OCI-LY7 (cell line): ENCODE data around the gene UROS. TPM values are rescaled to one million over a fixed set of nuclear protein-coding genes. Genes with fewer than 3 reads are reported as not detected.

Source experiments
- BruUV-seq: library from RNA; stranded (reverse); fragments of 400-500 nt; replicated peaks from 2 replicates; lab custom pipeline; 2021; lab: Mats Ljungman, UMichigan
- CTCF ChIA-PET: fragments of 300-600 bp; sonication (Branson Sonifier 250); formaldehyde crosslinking; loops from one replicate; lab custom pipeline; 2022; ENCODE audit warnings: antibody characterized with exemption; ENCODE audit not compliant: unreplicated experiment; lab: Charles Lee
- POLR2A ChIA-PET: fragments of 300-600 bp; sonication (Branson Sonifier 250); formaldehyde crosslinking; loops from one replicate; lab custom pipeline; 2022; ENCODE audit warnings: antibody characterized with exemption; lab: Charles Lee
- DNase-seq: peaks from one replicate; pipeline ENCODE4 v3.0.0-alpha.2; 2015; ENCODE audit warnings: low spot score
- H2AFZ ChIP-seq: fragments of 200-600 bp; sonication (generic), shearing (Covaris generic); 2 replicates; pipeline ENCODE4 v1.6.1; 2014; ENCODE audit warnings: mild to moderate bottlenecking, antibody characterized with exemption, low read length, moderate library complexity
- H3K27ac ChIP-seq: fragments of 200-600 bp; sonication (generic); 2 replicates; pipeline ENCODE4 v1.5.1; 2014; ENCODE audit warnings: mixed run types, low read depth, mild to moderate bottlenecking, moderate library complexity, low read length, inconsistent platforms; ENCODE audit not compliant: poor library complexity, severe bottlenecking
- H3K36me3 ChIP-seq: fragments of 200-600 bp; sonication (generic); 2 replicates; pipeline ENCODE4 v1.6.1; 2014; ENCODE audit warnings: mild to moderate bottlenecking, antibody characterized with exemption, low read length, moderate library complexity, mixed read lengths; ENCODE audit not compliant: insufficient read depth
- H3K4me1 ChIP-seq: fragments of 200-600 bp; sonication (generic); 2 replicates; pipeline ENCODE4 v1.5.1; 2014; ENCODE audit warnings: mild to moderate bottlenecking, low read length; ENCODE audit not compliant: insufficient read depth, poor library complexity, severe bottlenecking
- H3K4me2 ChIP-seq: fragments of 200-600 bp; sonication (generic); 2 replicates; pipeline ENCODE4 v1.6.1; 2014; ENCODE audit warnings: mild to moderate bottlenecking, low read length
- H3K4me3 ChIP-seq: fragments of 200-600 bp; sonication (generic); 2 replicates; pipeline ENCODE4 v1.5.1; 2014; ENCODE audit warnings: mild to moderate bottlenecking, low read depth, low read length; ENCODE audit not compliant: poor library complexity, severe bottlenecking
- H3K79me2 ChIP-seq: fragments of 200-600 bp; sonication (generic); 2 replicates; pipeline ENCODE4 v1.6.1; 2016; ENCODE audit warnings: low read depth, mild to moderate bottlenecking, low read length, moderate library complexity, mixed read lengths; ENCODE audit not compliant: insufficient read depth
- H3K9me2 ChIP-seq: fragments of 200-600 bp; sonication (generic); 2 replicates; pipeline ENCODE4 v1.6.1; 2016; ENCODE audit warnings: mild to moderate bottlenecking, low read length, mixed read lengths; ENCODE audit not compliant: insufficient read depth
- H3K9me3 ChIP-seq: fragments of 200-600 bp; sonication (generic); 2 replicates; pipeline ENCODE4 v1.6.1; 2014; ENCODE audit warnings: mild to moderate bottlenecking, mixed run types, low read length, mixed read lengths
- H4K20me1 ChIP-seq: fragments of 200-600 bp; sonication (generic); 2 replicates; pipeline ENCODE4 v1.6.1; 2014; ENCODE audit warnings: mild to moderate bottlenecking, antibody characterized with exemption, low read length, moderate library complexity, mixed read lengths; ENCODE audit not compliant: insufficient read depth
- EZH2phosphoT487 ChIP-seq: fragments of 200-600 bp; sonication (generic); IDR thresholded peaks from 2 replicates; pipeline ENCODE4 v1.6.1; 2018; ENCODE audit warnings: low read depth, borderline replicate concordance, mild to moderate bottlenecking, mixed run types, antibody characterized with exemption, low read length, moderate library complexity, mixed read lengths
- intact Hi-C: fragments of 100-400 bp; cut with micrococcal nuclease; formaldehyde crosslinking; loops from one replicate; pipeline ENCODE4 v1.10.0; 2022; ENCODE audit not compliant: unreplicated experiment
- total RNA-seq, 2 experiments: library from RNA; depleted of rRNA in 1 of 2; stranded (reverse); fragments of >200 nt in 1 of 2; shearing (Covaris generic) in 1 of 2; gene quantifications; 2 replicates each; pipeline ENCODE4 v1.2.3, GENCODE V29; 2014 to 2022
- TF ChIP-seq, protein P1 (sequence below): fragments of 200-600 bp; sonication (generic); conservative IDR thresholded peaks from 2 replicates; pipeline ENCODE4 v1.5.1; 2014; ENCODE audit warnings: mild to moderate bottlenecking, antibody characterized with exemption, low read length, moderate library complexity, mixed read lengths

UROS gene
- total RNA-seq, 2 experiments from 2014 or later, result 37.3 to 44.5 TPM

DNA sequence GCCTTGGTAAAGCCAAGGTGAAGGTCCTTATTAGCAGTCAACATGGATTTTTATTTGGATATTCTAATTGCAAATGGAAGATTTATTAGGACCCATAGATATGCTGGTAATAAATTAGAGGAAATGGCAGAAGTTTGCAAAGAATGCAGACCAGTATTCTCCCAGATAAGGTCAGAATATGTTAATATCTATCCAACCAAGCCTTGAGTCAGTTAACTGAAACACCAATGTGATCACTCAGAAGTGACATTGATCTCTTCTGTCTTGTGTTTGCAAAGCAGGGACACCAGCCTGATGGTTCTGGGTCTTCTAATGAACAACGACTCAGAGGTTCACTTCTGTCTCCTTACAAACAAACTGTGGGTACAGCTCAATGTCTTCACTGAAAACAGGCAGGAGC lies 21.5 kb downstream of the UROS start:
- no peaks in the 10 kb centered on the region for H3K79me2 ChIP-seq
- no peak overlapping the region for H3K4me2 ChIP-seq
- TF ChIP-seq, protein P1, sequence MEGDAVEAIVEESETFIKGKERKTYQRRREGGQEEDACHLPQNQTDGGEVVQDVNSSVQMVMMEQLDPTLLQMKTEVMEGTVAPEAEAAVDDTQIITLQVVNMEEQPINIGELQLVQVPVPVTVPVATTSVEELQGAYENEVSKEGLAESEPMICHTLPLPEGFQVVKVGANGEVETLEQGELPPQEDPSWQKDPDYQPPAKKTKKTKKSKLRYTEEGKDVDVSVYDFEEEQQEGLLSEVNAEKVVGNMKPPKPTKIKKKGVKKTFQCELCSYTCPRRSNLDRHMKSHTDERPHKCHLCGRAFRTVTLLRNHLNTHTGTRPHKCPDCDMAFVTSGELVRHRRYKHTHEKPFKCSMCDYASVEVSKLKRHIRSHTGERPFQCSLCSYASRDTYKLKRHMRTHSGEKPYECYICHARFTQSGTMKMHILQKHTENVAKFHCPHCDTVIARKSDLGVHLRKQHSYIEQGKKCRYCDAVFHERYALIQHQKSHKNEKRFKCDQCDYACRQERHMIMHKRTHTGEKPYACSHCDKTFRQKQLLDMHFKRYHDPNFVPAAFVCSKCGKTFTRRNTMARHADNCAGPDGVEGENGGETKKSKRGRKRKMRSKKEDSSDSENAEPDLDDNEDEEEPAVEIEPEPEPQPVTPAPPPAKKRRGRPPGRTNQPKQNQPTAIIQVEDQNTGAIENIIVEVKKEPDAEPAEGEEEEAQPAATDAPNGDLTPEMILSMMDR, result no peak
- no peak for TF ChIP-seq EZH2phosphoT487
- ChIA-PET POLR2A (no interaction called here), CTCF (no interaction called here)
- H3K4me1 ChIP-seq, result peaks cover 22% of the 10 kb centered on the region
- no peak overlapping the region for H3K27ac ChIP-seq
- H2AFZ ChIP-seq, result no peak overlapping the region
- no TSS peak for BruUV-seq
- peaks cover 46% of the 10 kb centered on the region for H3K36me3 ChIP-seq
- no peaks in the 10 kb centered on the region for H4K20me1 ChIP-seq
- no peak for DNase-seq
- H3K9me3 ChIP-seq, result no peaks in the 10 kb centered on the region
- intact Hi-C loops, result no loop called here
- no peaks in the 10 kb centered on the region for H3K9me2 ChIP-seq
- H3K4me3 ChIP-seq, result no peak overlapping the region

DNA sequence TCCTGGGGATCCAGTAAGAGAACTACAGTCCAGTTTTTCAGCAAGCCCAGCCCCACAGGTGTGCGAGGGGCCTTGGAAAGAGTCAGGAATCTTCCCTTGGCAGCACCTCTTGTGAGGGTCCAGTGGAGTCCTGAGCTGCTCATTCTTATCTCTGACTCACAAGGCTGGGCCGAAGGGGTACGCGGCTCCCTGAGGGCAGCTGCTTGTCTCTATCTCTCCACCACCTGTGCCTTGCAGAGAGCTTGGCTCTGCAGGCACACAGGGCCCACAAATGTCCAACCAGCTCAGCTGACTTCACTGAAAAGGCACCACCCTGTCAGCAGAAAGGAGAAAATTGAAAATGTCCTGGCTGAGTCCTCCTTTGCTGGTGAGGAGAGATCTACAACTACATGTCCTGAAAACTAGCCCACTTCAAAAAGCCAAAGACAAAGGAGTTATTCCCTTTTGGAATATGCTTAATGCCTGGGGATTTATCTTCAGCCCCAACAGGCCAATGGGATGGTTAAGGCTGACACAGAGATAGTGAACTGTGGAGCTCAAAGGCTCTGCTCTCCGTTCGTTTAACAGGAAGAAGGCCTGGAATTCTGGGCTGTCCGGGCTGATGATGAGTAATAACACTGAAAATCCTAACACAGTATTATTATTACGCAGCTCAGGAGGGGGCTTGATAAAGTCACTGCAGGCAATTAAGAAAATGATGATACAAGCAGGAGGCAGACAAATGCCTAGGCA lies 23.4 kb downstream of the UROS start:
- no peak for TF ChIP-seq EZH2phosphoT487
- TF ChIP-seq, protein P1, result no peak
- H3K9me3 ChIP-seq, result no peaks in the 10 kb centered on the region
- no peak overlapping the region for H3K4me3 ChIP-seq
- BruUV-seq, result no TSS peak
- H3K79me2 ChIP-seq, result no peaks in the 10 kb centered on the region
- no peak overlapping the region for H3K4me2 ChIP-seq
- no peaks in the 10 kb centered on the region for H4K20me1 ChIP-seq
- peaks cover 27% of the 10 kb centered on the region for H3K36me3 ChIP-seq
- intact Hi-C loops, result no loop called here
- no peak for DNase-seq
- peaks cover 41% of the 10 kb centered on the region for H3K4me1 ChIP-seq
- ChIA-PET CTCF (no interaction called here), POLR2A (no interaction called here)
- no peak overlapping the region for H3K27ac ChIP-seq
- no peaks in the 10 kb centered on the region for H3K9me2 ChIP-seq
- no peak overlapping the region for H2AFZ ChIP-seq
